HCT116 (cell line): ENCODE data around the gene F11. TPM values are rescaled to one million over a fixed set of nuclear protein-coding genes. Genes with fewer than 3 reads are reported as not detected.

ENCODE experiments used
- ATAC-seq: fragments of 200-7000 bp; cut with Tn5 transposase; 2 replicates; pipeline ENCODE4 v1.9.1; 2020; ENCODE audit warnings: mild to moderate bottlenecking, moderate library complexity
- BruUV-seq: library from RNA; stranded (reverse); fragments of 400-500 nt; replicated peaks from 2 replicates; lab custom pipeline; 2021; lab: Mats Ljungman, UMichigan
- CTCF ChIA-PET: fragments of 300-600 bp; sonication (Branson Sonifier 250); formaldehyde crosslinking; loops from one replicate; lab custom pipeline; 2021; ENCODE audit warnings: antibody characterized with exemption; lab: Charles Lee
- POLR2A ChIA-PET: fragments of 300-600, 350-600 bp; sonication (Branson Sonifier 250); formaldehyde crosslinking; loops from one replicate; lab custom pipeline; 2021; ENCODE audit warnings: antibody characterized with exemption; lab: Charles Lee
- RAD21 ChIA-PET, 2 experiments: fragments of 300-600 bp; sonication (Branson Sonifier 250); formaldehyde crosslinking; loops; one replicate each; lab custom pipeline; 2023; ENCODE audit warnings: low total read pairs in 2 of 2; ENCODE audit not compliant: uncharacterized antibody in 2 of 2, unreplicated experiment in 2 of 2, low non-redundant PET in 1 of 2; lab: Charles Lee
- DNase-seq: peaks from one replicate; pipeline ENCODE4 v3.0.0-alpha.2; 2010; ENCODE audit warnings: low read depth, low spot score
- H2AFZ ChIP-seq: fragments of 200-600 bp; shearing (Covaris generic), sonication (generic); 2 replicates; pipeline ENCODE4 v1.6.1; 2017; ENCODE audit warnings: low read depth, mixed run types, mixed read lengths, antibody characterized with exemption, low read length; ENCODE audit not compliant: poor library complexity, severe bottlenecking
- H3K27ac ChIP-seq: 2 replicates; pipeline ENCODE4 v1.5.1; 2012; ENCODE audit warnings: low read depth, low read length
- H3K27me3 ChIP-seq: fragments of 200-600 bp; sonication (generic); 2 replicates; pipeline ENCODE4 v1.6.1; 2016; ENCODE audit warnings: mixed run types, low read length, mixed read lengths; ENCODE audit not compliant: insufficient read depth
- H3K36me3 ChIP-seq, 2 experiments: fragments of 200-500 bp in 1 of 2; fragments of 200-600 bp in 1 of 2; sonication (Bioruptor generic) in 1 of 2; sonication (generic) in 1 of 2; 2 replicates each; pipeline versions ENCODE4 v1.5.1 to v1.6.1; 2014 to 2016; ENCODE audit warnings: low read length in 2 of 2, inconsistent platforms in 1 of 2, mixed read lengths in 1 of 2, mixed run types in 1 of 2; ENCODE audit not compliant: insufficient read depth in 2 of 2, control insufficient read depth in 1 of 2
- H3K4me1 ChIP-seq, 2 experiments: fragments of 200-600 bp in 1 of 2; sonication (generic) in 1 of 2; 2 replicates each; pipeline versions ENCODE4 v1.5.1 to v1.6.1; 2012 to 2017; ENCODE audit warnings: low read length in 2 of 2, inconsistent platforms in 1 of 2, mild to moderate bottlenecking in 1 of 2, mixed read lengths in 1 of 2, mixed run types in 1 of 2, moderate library complexity in 1 of 2; ENCODE audit not compliant: insufficient read depth in 2 of 2, control insufficient read depth in 1 of 2
- H3K4me2 ChIP-seq: fragments of 200-600 bp; sonication (generic); 2 replicates; pipeline ENCODE4 v1.6.1; 2017; ENCODE audit warnings: mixed run types, low read length, mixed read lengths
- H3K4me3 ChIP-seq, 2 experiments: fragments of 200-600 bp in 1 of 2; sonication (generic) in 1 of 2; replicated peaks in 1 of 2; 2 replicates each; pipeline ENCODE4 v1.5.1; 2011 to 2016; ENCODE audit warnings: low read length in 2 of 2, control low read depth in 1 of 2, low read depth in 1 of 2, mild to moderate bottlenecking in 1 of 2, mixed read lengths in 1 of 2, mixed run types in 1 of 2
- H3K79me2 ChIP-seq: fragments of 200-600 bp; sonication (generic); 2 replicates; pipeline ENCODE4 v1.6.1; 2017; ENCODE audit warnings: mild to moderate bottlenecking, mixed run types, low read length, moderate library complexity, mixed read lengths; ENCODE audit not compliant: insufficient read depth
- H3K9ac ChIP-seq: fragments of 200-600 bp; sonication (generic); 2 replicates; pipeline ENCODE4 v1.6.1; 2016; ENCODE audit warnings: low read length, mixed read lengths
- H3K9me2 ChIP-seq: fragments of 200-600 bp; sonication (generic), shearing (Covaris generic); 2 replicates; pipeline ENCODE4 v1.6.1; 2017; ENCODE audit warnings: mixed run types, mild to moderate bottlenecking, moderate library complexity; ENCODE audit not compliant: insufficient read depth
- H3K9me3 ChIP-seq, 2 experiments: fragments of 200-500 bp in 1 of 2; fragments of 200-600 bp in 1 of 2; sonication (Bioruptor generic) in 1 of 2; sonication (generic) in 1 of 2; 2 replicates each; pipeline ENCODE4 v1.6.1; 2014 to 2017; ENCODE audit warnings: low read length in 2 of 2, mixed read lengths in 2 of 2, inconsistent platforms in 1 of 2, low read depth in 1 of 2, mild to moderate bottlenecking in 1 of 2, mixed run types in 1 of 2, moderate library complexity in 1 of 2; ENCODE audit not compliant: control insufficient read depth in 1 of 2, insufficient read depth in 1 of 2
- H4K20me1 ChIP-seq: fragments of 200-600 bp; sonication (generic), shearing (Covaris generic); 2 replicates; pipeline ENCODE4 v1.6.1; 2017; ENCODE audit warnings: mixed run types, mild to moderate bottlenecking, moderate library complexity; ENCODE audit not compliant: insufficient read depth
- ATF3 ChIP-seq: IDR thresholded peaks from 2 replicates; pipeline ENCODE4 v1.6.1; 2012
- CBX3 ChIP-seq: IDR thresholded peaks from 2 replicates; pipeline ENCODE4 v1.6.1; 2012; ENCODE audit warnings: low read depth
- CEBPB ChIP-seq: IDR thresholded peaks from 2 replicates; pipeline ENCODE4 v1.6.1; 2012; ENCODE audit warnings: low read depth
- EGR1 ChIP-seq: IDR thresholded peaks from 2 replicates; pipeline ENCODE4 v1.6.1; 2012; ENCODE audit warnings: low read depth
- EZH2 ChIP-seq: fragments of 200-600 bp; sonication (generic); IDR thresholded peaks from 2 replicates; pipeline ENCODE4 v1.6.1; 2017; ENCODE audit warnings: antibody characterized with exemption, mixed run types
- EZH2phosphoT487 ChIP-seq: fragments of 200-600 bp; IDR thresholded peaks from 2 replicates; pipeline ENCODE4 v1.6.1; 2018; ENCODE audit warnings: antibody characterized with exemption, borderline replicate concordance
- FOSL1 ChIP-seq: IDR thresholded peaks from 2 replicates; pipeline ENCODE4 v1.6.1; 2012; ENCODE audit warnings: low read depth
- JUND ChIP-seq: IDR thresholded peaks from 2 replicates; pipeline ENCODE4 v1.6.1; 2012
- MAX ChIP-seq: IDR thresholded peaks from 2 replicates; pipeline ENCODE4 v1.6.1; 2012
- POLR2A ChIP-seq: IDR thresholded peaks from 2 replicates; pipeline ENCODE4 v1.7.0; 2011; ENCODE audit warnings: borderline replicate concordance; ENCODE audit not compliant: insufficient read depth, insufficient read length; ENCODE audit errors: extremely low read depth
- POLR2AphosphoS5 ChIP-seq: IDR thresholded peaks from 2 replicates; pipeline ENCODE4 v1.6.1; 2011; ENCODE audit warnings: mild to moderate bottlenecking, low read depth, low read length, moderate library complexity
- RAD21 ChIP-seq: IDR thresholded peaks from 2 replicates; pipeline ENCODE4 v1.6.1; 2012; ENCODE audit warnings: low read depth, mild to moderate bottlenecking
- SIN3A ChIP-seq: IDR thresholded peaks from 2 replicates; pipeline ENCODE4 v1.6.1; 2012; ENCODE audit warnings: low read depth
- SP1 ChIP-seq: IDR thresholded peaks from 2 replicates; pipeline ENCODE4 v1.6.1; 2012; ENCODE audit warnings: low read depth
- TCF7L2 ChIP-seq: IDR thresholded peaks from 2 replicates; pipeline ENCODE4 v1.7.0; 2011; ENCODE audit warnings: borderline replicate concordance, inconsistent platforms; ENCODE audit not compliant: insufficient read depth, insufficient read length; ENCODE audit errors: extremely low read depth
- YY1 ChIP-seq: IDR thresholded peaks from 2 replicates; pipeline ENCODE4 v1.6.1; 2011; ENCODE audit warnings: low read length, low read depth, moderate library complexity, mild to moderate bottlenecking; ENCODE audit not compliant: insufficient replicate concordance; ENCODE audit errors: extremely low read depth
- ZFX ChIP-seq: fragments of 450-650 bp; IDR thresholded peaks from 2 replicates; pipeline ENCODE4 v1.6.1; 2017
- intact Hi-C: fragments of 100-400 bp; cut with micrococcal nuclease; formaldehyde crosslinking; loops from 2 replicates; pipeline ENCODE4 v1.10.0; 2022
- total RNA-seq: library from RNA; stranded (reverse); gene quantifications from one replicate; pipeline ENCODE4 v1.2.1, GENCODE V29; 2021; ENCODE audit not compliant: unreplicated experiment
- TF ChIP-seq, protein P1 (sequence below): IDR thresholded peaks from 2 replicates; pipeline ENCODE4 v1.6.1; 2011; ENCODE audit warnings: mild to moderate bottlenecking, low read length, moderate library complexity; ENCODE audit not compliant: insufficient replicate concordance; ENCODE audit errors: extremely low read depth
- TF ChIP-seq, protein P2 (sequence below), 3 experiments: fragments of 200-600 bp in 1 of 3; sonication (generic) in 1 of 3; IDR thresholded peaks in 2 of 3; conservative IDR thresholded peaks in 1 of 3; 2 replicates each; pipeline ENCODE4 v1.5.1; 2012 to 2017; ENCODE audit warnings: low read depth in 2 of 3, low read length in 2 of 3, antibody characterized with exemption in 1 of 3, borderline replicate concordance in 1 of 3, control low read depth in 1 of 3, mild to moderate bottlenecking in 1 of 3, mixed read lengths in 1 of 3, mixed run types in 1 of 3, moderate library complexity in 1 of 3; ENCODE audit not compliant: insufficient read depth in 1 of 3

F11 gene
- total RNA-seq, 1 experiment from 2014 or later, result not detected

DNA sequence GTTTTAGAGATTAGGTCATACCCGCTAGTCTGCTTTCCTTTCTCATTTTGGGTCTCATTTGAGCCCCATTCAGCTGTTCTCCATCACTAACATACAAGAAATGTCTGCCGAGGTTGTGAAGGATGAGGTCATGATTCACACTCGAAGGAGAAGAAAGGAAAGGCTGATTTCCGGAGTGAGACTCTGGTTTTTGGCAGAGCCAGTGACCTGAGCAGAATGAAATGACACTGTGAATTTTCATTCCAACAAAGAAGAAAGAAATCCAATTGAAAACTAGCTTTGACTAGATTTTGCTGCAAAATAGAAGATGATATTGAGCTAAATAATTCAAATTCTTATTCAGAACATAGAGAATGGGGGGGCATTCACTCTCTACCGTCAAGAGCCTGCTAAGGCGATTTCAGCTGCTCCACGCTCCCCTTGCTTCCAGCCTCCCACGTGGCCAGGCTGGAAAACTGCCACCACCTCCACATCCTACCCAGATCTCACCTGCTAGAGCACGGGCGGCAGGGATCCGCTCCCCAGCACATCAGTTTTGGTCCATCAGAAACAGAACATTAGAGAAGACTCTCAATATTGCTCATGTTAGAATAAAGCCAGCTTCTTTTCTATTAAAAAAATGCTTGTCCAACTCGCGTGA is 39.0 kb downstream of the F11 start:
- Histone ChIP-seq H3K9me3 (no peaks in the 10 kb centered on the region), H3K36me3 (no peaks in the 10 kb centered on the region), H3K27me3 (peaks cover 14% of the 10 kb centered on the region), H3K27ac (no peak overlapping the region), H3K4me1 (no peaks in the 10 kb centered on the region), H4K20me1 (no peaks in the 10 kb centered on the region), H3K4me2 (no peak overlapping the region), H3K79me2 (no peaks in the 10 kb centered on the region), H3K9me2 (no peaks in the 10 kb centered on the region), H3K4me3 (no peak overlapping the region), H2AFZ (no peak overlapping the region), H3K9ac (no peak overlapping the region)
- CTCF ChIA-PET, result no interaction called here
- POLR2A ChIA-PET, result no interaction called here
- DNase-seq (no peak), ATAC-seq (no peak)
- TF ChIP-seq POLR2AphosphoS5 (no peak), SP1 (no peak), POLR2A (no peak), SIN3A (no peak), CEBPB (no peak), CBX3 (no peak), EGR1 (no peak), FOSL1 (no peak), EZH2phosphoT487 (no peak), YY1 (no peak), MAX (no peak), ZFX (no peak), TCF7L2 (no peak), JUND (no peak), RAD21 (no peak), ATF3 (no peak), EZH2 (no peak)
- TF ChIP-seq, protein P1, sequence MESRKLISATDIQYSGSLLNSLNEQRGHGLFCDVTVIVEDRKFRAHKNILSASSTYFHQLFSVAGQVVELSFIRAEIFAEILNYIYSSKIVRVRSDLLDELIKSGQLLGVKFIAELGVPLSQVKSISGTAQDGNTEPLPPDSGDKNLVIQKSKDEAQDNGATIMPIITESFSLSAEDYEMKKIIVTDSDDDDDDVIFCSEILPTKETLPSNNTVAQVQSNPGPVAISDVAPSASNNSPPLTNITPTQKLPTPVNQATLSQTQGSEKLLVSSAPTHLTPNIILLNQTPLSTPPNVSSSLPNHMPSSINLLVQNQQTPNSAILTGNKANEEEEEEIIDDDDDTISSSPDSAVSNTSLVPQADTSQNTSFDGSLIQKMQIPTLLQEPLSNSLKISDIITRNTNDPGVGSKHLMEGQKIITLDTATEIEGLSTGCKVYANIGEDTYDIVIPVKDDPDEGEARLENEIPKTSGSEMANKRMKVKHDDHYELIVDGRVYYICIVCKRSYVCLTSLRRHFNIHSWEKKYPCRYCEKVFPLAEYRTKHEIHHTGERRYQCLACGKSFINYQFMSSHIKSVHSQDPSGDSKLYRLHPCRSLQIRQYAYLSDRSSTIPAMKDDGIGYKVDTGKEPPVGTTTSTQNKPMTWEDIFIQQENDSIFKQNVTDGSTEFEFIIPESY, result no peak
- TF ChIP-seq, protein P2, sequence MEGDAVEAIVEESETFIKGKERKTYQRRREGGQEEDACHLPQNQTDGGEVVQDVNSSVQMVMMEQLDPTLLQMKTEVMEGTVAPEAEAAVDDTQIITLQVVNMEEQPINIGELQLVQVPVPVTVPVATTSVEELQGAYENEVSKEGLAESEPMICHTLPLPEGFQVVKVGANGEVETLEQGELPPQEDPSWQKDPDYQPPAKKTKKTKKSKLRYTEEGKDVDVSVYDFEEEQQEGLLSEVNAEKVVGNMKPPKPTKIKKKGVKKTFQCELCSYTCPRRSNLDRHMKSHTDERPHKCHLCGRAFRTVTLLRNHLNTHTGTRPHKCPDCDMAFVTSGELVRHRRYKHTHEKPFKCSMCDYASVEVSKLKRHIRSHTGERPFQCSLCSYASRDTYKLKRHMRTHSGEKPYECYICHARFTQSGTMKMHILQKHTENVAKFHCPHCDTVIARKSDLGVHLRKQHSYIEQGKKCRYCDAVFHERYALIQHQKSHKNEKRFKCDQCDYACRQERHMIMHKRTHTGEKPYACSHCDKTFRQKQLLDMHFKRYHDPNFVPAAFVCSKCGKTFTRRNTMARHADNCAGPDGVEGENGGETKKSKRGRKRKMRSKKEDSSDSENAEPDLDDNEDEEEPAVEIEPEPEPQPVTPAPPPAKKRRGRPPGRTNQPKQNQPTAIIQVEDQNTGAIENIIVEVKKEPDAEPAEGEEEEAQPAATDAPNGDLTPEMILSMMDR (IDR thresholded peaks at IDR 0.05 in 2 of 3, conservative IDR thresholded peaks at IDR 0.05 in 1 of 3; ENCODE audit: borderline replicate concordance in 1 of 3, insufficient read depth in 1 of 3, low read depth in 2 of 3, low read length in 2 of 3), result no peak
- RAD21 ChIA-PET, result no interaction called here
- intact Hi-C loops, result no loop called here
- no TSS peak for BruUV-seq
